Breast epithelium (tissue), 4 donors: Measurements from ENCODE around the gene MAT2A. TPM values are rescaled to one million over a fixed set of nuclear protein-coding genes. Genes with fewer than 3 reads are reported as not detected.
"Not testable (repeated sequence)": the region's sequence is repeated elsewhere in the genome, so short reads cannot be mapped to it uniquely, and the experiment has no call there.

Source experiments
- DNase-seq, 2 donors: peaks; one replicate each; pipeline ENCODE4 v3.0.0-alpha.2; 2019; ENCODE audit warnings: low spot score in 2 of 2
- H3K27ac ChIP-seq, 2 donors: fragments of 200-600 bp; sonication (generic) in 1 of 2; one replicate each; pipeline ENCODE4 v1.5.1; 2016 to 2019; ENCODE audit warnings: mild to moderate bottlenecking in 1 of 2
- H3K27me3 ChIP-seq, 2 donors: fragments of 200-600 bp; sonication (generic) in 1 of 2; one replicate each; pipeline versions ENCODE4 v1.5.1 to v1.6.0; 2017 to 2019; ENCODE audit warnings: control low read depth in 1 of 2, mild to moderate bottlenecking in 1 of 2
- H3K36me3 ChIP-seq: fragments of 200-600 bp; one replicate; pipeline ENCODE4 v1.5.1; 2019
- H3K4me1 ChIP-seq, 2 donors: fragments of 200-600 bp; sonication (generic); one replicate each; pipeline ENCODE4 v1.5.1; 2016 to 2019; ENCODE audit warnings: control low read depth in 1 of 2
- H3K4me3 ChIP-seq, 3 donors: fragments of 200-600 bp; sonication (generic); 1 replicate in 2 of 3; 2 replicates in 1 of 3; pipeline ENCODE4 v1.5.1; 2016 to 2019; ENCODE audit warnings: mild to moderate bottlenecking in 3 of 3, moderate library complexity in 2 of 3
- H3K9me3 ChIP-seq, 2 donors: fragments of 200-600 bp; sonication (generic) in 1 of 2; one replicate each; pipeline ENCODE4 v1.5.1; 2016 to 2019; ENCODE audit warnings: control low read depth in 1 of 2
- CTCF ChIP-seq, 3 donors: fragments of 450-650 bp; IDR thresholded peaks; one replicate each; pipeline ENCODE4 v1.5.1; 2016 to 2017; ENCODE audit warnings: antibody characterized with exemption in 3 of 3, mild to moderate bottlenecking in 3 of 3, moderate library complexity in 3 of 3
- POLR2A ChIP-seq: fragments of 450-650 bp; IDR thresholded peaks from one replicate; pipeline ENCODE4 v1.6.1; 2016; ENCODE audit warnings: antibody characterized with exemption, mild to moderate bottlenecking, moderate library complexity
- POLR2AphosphoS5 ChIP-seq, 3 donors: sonication (generic); formaldehyde crosslinking; IDR thresholded peaks; one replicate each; pipeline ENCODE4 v1.6.1; 2017; ENCODE audit warnings: antibody characterized with exemption in 3 of 3
- intact Hi-C: fragments of 100-400 bp; cut with DNase I; formaldehyde crosslinking; loops from one replicate; pipeline ENCODE4 v1.15.1; 2023; ENCODE audit warnings: low total_unique reads
- total RNA-seq, 3 donors: library from RNA; depleted of rRNA; stranded (reverse); fragments of >200 nt; gene quantifications; one replicate each; pipeline ENCODE4 v1.1.0, GENCODE V29; 2016

The MAT2A gene
- total RNA-seq, 3 donors from 2014 or later, result 180 to 263 (median 236) TPM

GRCh38 chr2:85591563-85591962 lies 52.6 kb downstream of the MAT2A start:
- Histone ChIP-seq H3K36me3 (no peaks in the 10 kb centered on the region), H3K27me3 (no peaks in the 10 kb centered on the region), H3K27ac (peak overlapping the region; percentile 86 to 91), H3K4me3 (no peak overlapping the region), H3K4me1 (peaks cover 13 to 34% of the 10 kb centered on the region in 2 donors), H3K9me3 (no peaks in the 10 kb centered on the region)
- intact Hi-C loops, result no loop called here
- TF ChIP-seq POLR2AphosphoS5 (IDR thresholded peaks at IDR 0.05) (no peak), CTCF (IDR thresholded peaks at IDR 0.05) (no peak), POLR2A (no peak)
- DNase-seq, result no peak

DNA sequence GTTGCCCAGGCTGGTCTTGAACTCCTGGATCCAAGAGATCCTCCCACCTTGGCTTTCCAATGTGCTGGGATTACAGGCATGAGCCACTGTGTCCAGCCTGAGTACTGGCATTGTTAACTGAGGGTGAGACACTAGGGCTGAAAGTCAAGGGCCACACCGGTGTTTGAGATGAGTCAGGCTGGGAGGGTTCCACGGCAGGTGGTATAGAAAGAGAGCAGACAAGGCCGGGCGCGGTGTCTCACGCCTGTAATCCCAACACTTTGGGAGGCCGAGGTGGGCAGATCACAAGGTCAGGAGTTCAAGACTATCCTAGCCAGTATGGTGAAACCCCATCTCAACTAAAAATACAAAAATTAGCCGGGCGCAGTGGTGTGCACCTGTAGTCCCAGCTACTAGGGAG lies 53.3 kb downstream of the MAT2A start:
- Histone ChIP-seq H3K4me1 (peaks cover 16 to 42% of the 10 kb centered on the region in 2 donors), H3K27ac (peak overlapping the region; percentile 86 to 91)
- H3K9me3 ChIP-seq, H3K36me3 ChIP-seq, H3K4me3 ChIP-seq, H3K27me3 ChIP-seq, DNase-seq, intact Hi-C loops: not testable (repeated sequence)

DNA sequence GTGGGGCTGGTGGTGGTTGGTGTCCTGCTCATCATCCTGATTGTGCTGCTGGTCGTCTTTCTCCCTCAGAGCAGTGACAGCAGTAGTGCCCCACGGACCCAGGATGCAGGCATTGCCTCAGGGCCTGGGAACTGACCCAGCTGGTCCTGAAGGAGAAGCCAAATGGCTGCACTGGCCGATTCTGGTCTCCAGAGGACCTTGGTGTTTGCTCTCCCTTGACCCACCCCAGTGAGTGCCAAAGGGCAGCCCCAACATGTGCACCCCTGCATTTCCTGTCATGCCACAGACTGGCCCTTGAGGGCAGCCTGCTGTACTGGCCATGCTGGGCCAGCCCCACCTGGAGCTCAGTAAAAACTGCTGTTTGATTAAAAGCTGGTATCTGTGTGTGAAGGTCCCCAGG lies 54.1 kb downstream of the MAT2A start:
- peaks cover 16 to 43% of the 10 kb centered on the region in 2 donors for H3K4me1 ChIP-seq
- H3K27ac ChIP-seq, result peak overlapping the region in 1 of 2 donors; percentile 19
- no peaks in the 10 kb centered on the region for H3K36me3 ChIP-seq
- H3K9me3 ChIP-seq, result no peaks in the 10 kb centered on the region
- no peaks in the 10 kb centered on the region for H3K27me3 ChIP-seq
- DNase-seq, result no peak
- intact Hi-C loops, result no loop called here
- no peak overlapping the region for H3K4me3 ChIP-seq
- TF ChIP-seq POLR2A (no peak), POLR2AphosphoS5 (IDR thresholded peaks at IDR 0.05) (no peak), CTCF (IDR thresholded peaks at IDR 0.05) (no peak)

Other genes starting within 250 kb of the MAT2A start
- 100 to 1,000 TPM; 111 to 161 (median 117) TPM for gene TGOLN2, start 211.2 kb upstream of the MAT2A start, total RNA-seq
- 100 to 1,000 TPM in 2 of 3 donors, 10 to 100 TPM in 1; 96.4 to 534 (median 101) TPM for gene RETSAT, start 184.6 kb upstream of the MAT2A start, total RNA-seq
- gene ELMOD3, start 184.4 kb upstream of the MAT2A start, total RNA-seq, result 100 to 1,000 TPM in 1 of 3 donors, 10 to 100 TPM in 2; 42.9 to 149 (median 47.0) TPM
- 100 to 1,000 TPM; 102 to 254 (median 109) TPM for gene CAPG, start 128.8 kb upstream of the MAT2A start, total RNA-seq
- not detected for gene SH2D6, start 120.5 kb upstream of the MAT2A start, total RNA-seq
- 10 to 100 TPM; 26.7 to 35.1 (median 31.8) TPM for gene GGCX, start 22.3 kb downstream of the MAT2A start, total RNA-seq
- 100 to 1,000 TPM in 1 of 3 donors, 10 to 100 TPM in 2; 23.2 to 127 (median 55.7) TPM for gene VAMP8, start 38.4 kb downstream of the MAT2A start, total RNA-seq
- gene VAMP5, start 45.3 kb downstream of the MAT2A start, total RNA-seq, result 10 to 100 TPM; 33.8 to 92.0 (median 50.8) TPM
- 100 to 1,000 TPM; 131 to 243 (median 161) TPM for gene RNF181, start 56.6 kb downstream of the MAT2A start, total RNA-seq
- gene TMEM150A, start 63.5 kb downstream of the MAT2A start, total RNA-seq, result 10 to 100 TPM; 20.8 to 40.0 (median 22.6) TPM
- gene C2orf68, start 72.9 kb downstream of the MAT2A start, total RNA-seq, result 10 to 100 TPM; 13.9 to 26.6 (median 16.1) TPM
- 10 to 100 TPM; 53.6 to 71.7 (median 68.5) TPM for gene USP39, start 77.0 kb downstream of the MAT2A start, total RNA-seq
- 1 to 10 TPM in 1 of 3 donors, not detected in 2; 3.7 TPM for gene SFTPB, start 129.0 kb downstream of the MAT2A start, total RNA-seq
- 1 to 10 TPM; 2.0 to 2.6 (median 2.1) TPM for gene GNLY, start 155.2 kb downstream of the MAT2A start, total RNA-seq
- gene ATOH8, start 214.8 kb downstream of the MAT2A start, total RNA-seq, result 100 to 1,000 TPM in 1 of 3 donors, 10 to 100 TPM in 2; 20.8 to 167 (median 46.2) TPM